Naive thymus-derived CD8-positive, alpha-beta T cell (primary cell): ENCODE data around the gene PIEZO2. TPM values are rescaled to one million over a fixed set of nuclear protein-coding genes. Genes with fewer than 3 reads are reported as not detected.

Experiments
- ATAC-seq, 2 donors: fragments of 150-1000 bp; cut with Tn5 transposase in 1 of 2; sonication (Bioruptor Pico), chemical (Tn5 transposase) in 1 of 2; 1 replicate in 1 of 2; 2 replicates in 1 of 2; pipeline ENCODE4 v1.10.0; 2021; ENCODE audit warnings: mild to moderate bottlenecking in 2 of 2, moderate library complexity in 2 of 2
- POLR2A ChIA-PET: fragments of 350-600 bp; sonication (Branson Sonifier 250); formaldehyde crosslinking; loops from one replicate; lab custom pipeline; 2021; ENCODE audit warnings: antibody characterized with exemption; lab: Charles Lee
- DNase-seq, 10 donors: peaks; one replicate each; pipeline versions ENCODE4 v3.0.0 to v3.0.0-alpha.2; 2020 to 2022
- H3K27ac Mint-ChIP-seq, 10 donors: one replicate each; pipeline ENCODE4 v1.8.0; 2020 to 2022; ENCODE audit warnings: mild to moderate bottlenecking in 10 of 10, mixed read lengths in 10 of 10, moderate library complexity in 4 of 10, inconsistent platforms in 1 of 10
- H3K27me3 Mint-ChIP-seq, 5 donors: one replicate each; pipeline ENCODE4 v1.8.0; 2021 to 2022; ENCODE audit warnings: mixed read lengths in 5 of 5
- H3K36me3 Mint-ChIP-seq, 3 donors: one replicate each; pipeline ENCODE4 v1.8.0; 2020 to 2022; ENCODE audit warnings: mixed read lengths in 3 of 3, mild to moderate bottlenecking in 2 of 3, inconsistent platforms in 1 of 3
- H3K4me1 Mint-ChIP-seq, 4 donors: one replicate each; pipeline ENCODE4 v1.8.0; 2021 to 2022; ENCODE audit warnings: mixed read lengths in 4 of 4
- H3K4me3 Mint-ChIP-seq, 10 donors: one replicate each; pipeline ENCODE4 v1.8.0; 2020 to 2022; ENCODE audit warnings: mild to moderate bottlenecking in 10 of 10, mixed read lengths in 10 of 10, moderate library complexity in 6 of 10, inconsistent platforms in 1 of 10
- H3K9me3 Mint-ChIP-seq, 9 donors: one replicate each; pipeline ENCODE4 v1.8.0; 2020 to 2022; ENCODE audit warnings: mixed read lengths in 9 of 9, mild to moderate bottlenecking in 3 of 9, inconsistent platforms in 1 of 9, moderate library complexity in 1 of 9
- polyA plus RNA-seq, 3 donors: library from polyadenylated mRNA; unstranded; fragments of 300-500 nt; fragmentation: Illumina TruSeq; gene quantifications; one replicate each; pipeline ENCODE4 v1.2.3, GENCODE V29; 2021
- total RNA-seq, 8 experiments: library from RNA in 2 of 8; stranded (reverse) in 2 of 8; gene quantifications; one replicate each; pipeline ENCODE4 v1.2.3 and lab custom pipeline; 2021 to 2026

PIEZO2 gene
- total and polyA plus RNA-seq, 5 experiments from 2014 or later, result not detected

DNA sequence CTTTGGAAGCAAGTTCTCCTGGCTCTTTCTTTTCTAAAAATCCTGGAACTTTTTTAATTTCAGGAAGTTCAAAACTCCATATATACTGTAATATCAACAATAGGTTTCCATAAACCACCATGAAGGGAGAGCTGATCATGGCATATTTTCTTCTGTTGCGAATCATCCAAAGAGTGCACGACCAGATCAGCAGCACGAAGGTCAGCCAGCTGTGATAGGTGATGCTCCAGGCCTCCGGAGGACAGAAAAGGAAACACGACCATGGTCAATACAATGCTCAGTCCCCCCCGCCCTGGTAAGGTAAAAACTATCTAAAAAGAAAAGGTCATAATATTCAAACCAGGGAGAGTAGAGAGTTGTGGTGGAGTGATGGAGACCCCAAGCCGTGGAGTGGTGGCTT, 354.6 kb downstream of the PIEZO2 start:
- no peak overlapping the region for H3K27ac Mint-ChIP-seq
- H3K4me3 Mint-ChIP-seq, result no peak overlapping the region
- peaks cover 0 to 16% (median 4%) of the 10 kb centered on the region in 5 donors for H3K27me3 Mint-ChIP-seq
- ATAC-seq (no peak), DNase-seq (no peak)
- no peaks in the 10 kb centered on the region for H3K36me3 Mint-ChIP-seq
- H3K4me1 Mint-ChIP-seq, result no peaks in the 10 kb centered on the region
- no peaks in the 10 kb centered on the region for H3K9me3 Mint-ChIP-seq
- POLR2A ChIA-PET, result no interaction called here

DNA sequence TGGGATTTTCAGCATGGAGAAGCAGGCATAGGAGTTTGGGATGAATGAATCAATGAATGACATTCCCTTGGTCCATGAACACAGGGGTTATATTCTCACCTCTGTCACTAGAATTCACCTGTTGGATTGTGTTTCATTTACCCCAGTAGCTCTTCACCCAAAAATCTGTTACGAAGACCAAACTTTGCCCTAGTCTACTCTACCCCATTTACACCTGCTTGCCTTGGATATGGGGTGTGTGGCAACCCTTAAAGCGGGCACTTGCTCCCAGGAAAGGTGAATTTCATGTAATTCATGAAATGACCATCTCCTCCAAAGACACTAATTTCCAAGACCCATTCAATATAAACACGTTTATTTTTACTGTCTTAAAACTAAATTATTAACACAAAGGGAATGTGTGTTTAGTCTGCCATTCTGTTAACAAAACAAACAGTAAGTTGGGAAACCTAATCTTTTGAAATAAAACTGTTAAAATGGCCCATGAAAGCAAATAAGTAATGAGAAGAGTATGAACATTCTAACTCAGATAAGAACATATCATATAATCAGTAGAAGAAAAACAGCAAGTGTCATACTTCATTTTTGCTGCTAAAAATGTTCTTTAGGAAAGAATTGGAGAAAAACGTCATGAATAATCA, 355.5 kb downstream of the PIEZO2 start:
- H3K9me3 Mint-ChIP-seq, result no peaks in the 10 kb centered on the region
- no peaks in the 10 kb centered on the region for H3K36me3 Mint-ChIP-seq
- no peak overlapping the region for H3K27ac Mint-ChIP-seq
- peaks cover 0 to 16% (median 4%) of the 10 kb centered on the region in 5 donors for H3K27me3 Mint-ChIP-seq
- H3K4me3 Mint-ChIP-seq, result no peak overlapping the region
- ATAC-seq (no peak), DNase-seq (no peak)
- POLR2A ChIA-PET, result no interaction called here
- no peaks in the 10 kb centered on the region for H3K4me1 Mint-ChIP-seq

DNA sequence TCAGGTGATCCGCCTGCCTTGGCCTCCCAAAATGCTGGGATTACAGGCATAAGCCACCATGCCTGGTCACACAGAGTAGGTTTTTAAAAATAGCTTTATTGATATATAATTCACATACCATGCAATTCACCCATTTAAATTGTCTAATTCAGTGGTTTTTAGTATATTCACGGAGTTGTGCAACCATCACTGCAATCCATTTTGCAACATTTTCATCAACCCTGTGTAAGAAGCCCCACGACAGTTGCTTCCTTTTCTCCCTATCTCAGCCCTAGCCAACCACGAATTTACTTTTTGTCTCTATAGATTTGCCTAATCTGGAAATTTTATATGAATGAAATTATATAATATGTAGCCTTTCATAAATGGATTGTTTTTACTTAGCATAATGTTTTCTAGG, 357.2 kb downstream of the PIEZO2 start:
- Mint-ChIP-seq H3K27me3 (peaks cover 0 to 16% (median 3%) of the 10 kb centered on the region in 5 donors), H3K9me3 (no peaks in the 10 kb centered on the region), H3K27ac (no peak overlapping the region), H3K4me3 (no peak overlapping the region), H3K4me1 (peaks cover 0 to 5% (median 0%) of the 10 kb centered on the region in 4 donors), H3K36me3 (no peaks in the 10 kb centered on the region)
- ATAC-seq (no peak), DNase-seq (no peak)
- POLR2A ChIA-PET, result no interaction called here

DNA sequence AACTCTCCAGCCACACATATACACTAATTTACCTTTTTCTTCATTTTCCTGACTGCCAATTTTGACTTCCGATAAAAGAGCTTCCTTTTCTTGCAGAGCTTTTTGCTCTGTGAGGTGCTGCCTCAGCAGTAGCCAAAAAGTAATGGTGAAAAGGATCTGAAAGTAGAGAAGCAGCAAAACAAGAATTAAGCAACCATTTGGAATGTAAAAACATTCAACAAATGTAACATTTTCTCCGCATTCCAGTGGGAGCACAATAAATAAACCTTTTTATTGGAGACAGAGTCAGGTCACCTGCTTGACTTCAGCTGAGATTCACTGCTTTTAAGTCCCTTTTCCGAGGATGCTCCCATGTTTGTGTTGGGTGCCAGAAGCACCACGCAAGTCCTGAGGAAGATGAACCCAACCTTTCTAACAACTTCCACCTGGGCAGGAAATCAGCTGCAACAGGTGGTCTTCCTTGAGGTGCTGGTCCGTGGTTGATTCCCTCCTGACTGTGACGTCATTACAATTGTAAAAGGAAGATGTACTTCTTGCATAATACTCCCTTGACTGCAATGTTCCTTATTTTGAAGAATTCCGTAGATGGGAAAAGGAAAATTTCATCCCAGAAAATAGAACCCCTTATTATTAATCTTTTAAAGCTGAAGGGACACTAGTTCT, 358.1 kb downstream of the PIEZO2 start:
- Mint-ChIP-seq H3K27ac (no peak overlapping the region), H3K9me3 (no peaks in the 10 kb centered on the region), H3K4me1 (peaks cover 0 to 5% (median 0%) of the 10 kb centered on the region in 4 donors), H3K36me3 (no peaks in the 10 kb centered on the region), H3K4me3 (no peak overlapping the region), H3K27me3 (peaks cover 0 to 16% (median 3%) of the 10 kb centered on the region in 5 donors)
- POLR2A ChIA-PET, result no interaction called here
- ATAC-seq (no peak), DNase-seq (no peak)

DNA sequence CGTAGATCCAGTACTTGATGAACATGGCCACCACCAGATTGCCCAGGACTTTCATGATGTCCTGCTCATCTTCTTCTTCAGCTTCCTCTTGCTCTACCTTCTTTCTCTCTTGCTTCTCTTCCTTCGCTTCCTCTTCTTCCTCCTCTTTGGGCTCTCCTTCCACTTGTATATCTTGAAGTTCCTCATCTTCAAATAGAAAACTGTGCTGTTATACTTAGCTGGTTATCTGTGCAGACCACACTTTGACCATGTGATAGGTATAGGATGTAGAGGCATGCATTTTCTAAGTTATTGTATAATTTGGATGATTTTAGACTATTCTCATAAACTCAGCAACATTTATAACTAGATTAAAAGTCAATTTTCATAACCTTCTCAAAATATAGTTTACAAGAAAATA, 360.2 kb downstream of the PIEZO2 start:
- Mint-ChIP-seq H3K4me3 (no peak overlapping the region), H3K4me1 (peaks cover 0 to 5% (median 0%) of the 10 kb centered on the region in 4 donors), H3K36me3 (no peaks in the 10 kb centered on the region), H3K27me3 (peaks cover 6 to 31% (median 8%) of the 10 kb centered on the region in 5 donors), H3K27ac (peak overlapping the region in 1 of 10 donors; percentile 74), H3K9me3 (no peaks in the 10 kb centered on the region)
- ATAC-seq (no peak), DNase-seq (no peak)
- POLR2A ChIA-PET, result no interaction called here

DNA sequence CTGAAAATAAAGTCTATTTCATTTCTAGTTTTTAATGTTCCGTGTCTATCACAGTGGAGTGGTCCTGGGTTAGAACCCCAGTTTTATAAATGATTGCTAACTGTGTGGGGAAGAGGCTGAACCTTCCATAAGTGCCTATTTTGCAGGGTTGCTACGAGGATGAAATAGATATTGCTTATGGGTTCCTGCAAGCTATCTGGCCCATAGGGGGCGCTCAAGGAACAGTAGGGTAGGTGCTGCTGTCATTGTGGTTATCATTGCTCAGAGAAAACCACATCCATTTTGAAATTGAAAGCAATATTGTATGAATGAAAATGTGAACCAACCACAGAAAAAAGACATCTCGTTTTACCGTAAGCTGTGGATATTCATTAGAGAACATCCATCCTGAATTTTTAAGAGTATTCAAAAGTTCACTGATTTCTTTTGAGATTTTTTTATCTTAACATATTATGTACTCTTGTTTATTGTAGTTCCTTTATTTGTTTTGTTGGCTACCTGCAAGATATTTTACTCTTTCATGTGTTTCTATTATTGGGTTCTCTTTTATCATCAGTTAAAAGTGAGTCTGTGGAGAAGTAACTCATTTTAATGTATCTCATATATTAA, 362.0 kb downstream of the PIEZO2 start:
- Mint-ChIP-seq H3K4me3 (peak overlapping the region in 2 of 10 donors; percentile 3 to 7), H3K36me3 (no peaks in the 10 kb centered on the region), H3K9me3 (no peaks in the 10 kb centered on the region), H3K4me1 (peaks cover 0 to 5% (median 0%) of the 10 kb centered on the region in 4 donors), H3K27ac (peak overlapping the region in 2 of 10 donors; percentile 2 to 18), H3K27me3 (peaks cover 7 to 34% (median 16%) of the 10 kb centered on the region in 5 donors)
- ATAC-seq, result peak; percentile 79 to 90
- peak; percentile 58 to 90 (median 73) for DNase-seq
- POLR2A ChIA-PET, result no interaction called here

DNA sequence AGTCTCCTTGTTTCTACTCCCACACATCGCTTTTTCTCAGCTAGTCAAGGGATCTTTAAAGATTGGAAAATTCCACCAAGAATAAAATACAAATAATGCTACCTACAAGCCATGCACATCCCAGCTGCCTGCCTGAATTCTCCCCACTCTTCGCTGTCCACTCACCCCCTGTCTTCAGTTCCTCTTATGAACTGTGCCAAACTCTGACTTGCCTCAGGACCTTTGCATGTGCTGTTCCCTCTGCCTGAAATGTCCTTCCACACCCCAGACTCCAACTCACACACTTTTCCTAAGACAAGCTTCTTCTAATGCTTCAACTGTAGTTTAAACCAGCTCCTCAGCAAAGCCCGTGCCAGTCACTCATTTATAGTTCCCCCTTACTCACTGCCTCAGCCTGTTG, 363.6 kb downstream of the PIEZO2 start:
- DNase-seq, result no peak
- Mint-ChIP-seq H3K36me3 (no peaks in the 10 kb centered on the region), H3K9me3 (no peaks in the 10 kb centered on the region), H3K27ac (peak overlapping the region in 1 of 10 donors; percentile 17), H3K4me3 (no peak overlapping the region), H3K4me1 (peaks cover 0 to 5% (median 0%) of the 10 kb centered on the region in 4 donors), H3K27me3 (peaks cover 6 to 24% (median 16%) of the 10 kb centered on the region in 5 donors)
- ATAC-seq, result no peak
- POLR2A ChIA-PET, result no interaction called here

DNA sequence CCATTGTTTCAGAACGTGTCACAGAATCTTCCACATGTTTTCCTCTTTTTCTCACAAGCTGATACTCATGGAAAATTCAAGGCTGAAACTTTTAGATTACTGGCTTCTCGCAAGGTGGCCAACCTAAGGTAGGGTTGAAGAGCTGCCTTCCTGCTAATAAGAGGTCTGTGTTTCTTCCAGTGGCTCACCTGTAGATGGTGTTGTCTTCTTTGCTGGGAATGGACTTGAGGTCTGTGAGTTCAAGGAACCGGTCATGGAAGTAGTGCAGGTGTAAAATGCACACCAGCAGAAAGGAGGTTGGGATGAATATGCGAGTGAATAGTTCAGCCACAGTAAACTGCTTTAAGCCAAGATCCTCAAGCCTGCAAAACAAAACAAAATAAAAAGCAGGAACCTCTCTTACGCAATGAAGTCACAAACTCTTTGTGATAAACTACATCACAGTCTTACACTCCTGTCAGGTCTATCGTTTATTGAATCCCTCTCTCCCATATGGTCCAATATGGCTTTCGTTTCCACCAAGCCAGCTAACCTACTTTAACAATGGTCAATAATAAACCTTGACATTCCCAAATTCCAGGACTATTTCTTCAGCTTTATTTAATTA, 364.7 kb downstream of the PIEZO2 start:
- Mint-ChIP-seq H3K9me3 (no peaks in the 10 kb centered on the region), H3K4me3 (no peak overlapping the region), H3K36me3 (no peaks in the 10 kb centered on the region), H3K4me1 (peaks cover 0 to 5% (median 0%) of the 10 kb centered on the region in 4 donors), H3K27me3 (peaks cover 6 to 33% (median 16%) of the 10 kb centered on the region in 5 donors), H3K27ac (no peak overlapping the region)
- no peak for DNase-seq
- ATAC-seq, result no peak
- POLR2A ChIA-PET, result no interaction called here

DNA sequence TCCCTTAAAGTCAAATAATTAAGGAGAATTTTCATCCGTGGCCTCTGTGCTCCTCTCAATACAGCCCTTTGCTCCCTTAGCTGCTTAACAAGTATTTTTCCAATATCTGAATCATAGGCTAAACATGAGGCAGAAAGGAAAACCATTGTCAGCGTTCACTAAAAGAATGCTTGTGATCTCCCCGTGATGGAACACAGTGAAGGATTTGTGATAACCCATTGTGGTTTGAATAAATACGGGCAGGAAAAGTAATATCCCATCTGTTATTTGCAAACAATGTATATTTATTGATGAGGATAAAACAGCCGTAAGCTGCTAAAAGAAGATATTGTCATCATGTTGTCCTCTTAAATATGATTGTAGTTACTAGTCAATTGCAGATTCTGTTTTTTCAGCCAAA, 365.4 kb downstream of the PIEZO2 start:
- no peak for ATAC-seq
- no peaks in the 10 kb centered on the region for H3K9me3 Mint-ChIP-seq
- H3K27ac Mint-ChIP-seq, result no peak overlapping the region
- POLR2A ChIA-PET, result no interaction called here
- no peaks in the 10 kb centered on the region for H3K36me3 Mint-ChIP-seq
- peaks cover 0 to 5% (median 0%) of the 10 kb centered on the region in 4 donors for H3K4me1 Mint-ChIP-seq
- DNase-seq, result no peak
- peaks cover 9 to 38% (median 19%) of the 10 kb centered on the region in 5 donors for H3K27me3 Mint-ChIP-seq
- no peak overlapping the region for H3K4me3 Mint-ChIP-seq

DNA sequence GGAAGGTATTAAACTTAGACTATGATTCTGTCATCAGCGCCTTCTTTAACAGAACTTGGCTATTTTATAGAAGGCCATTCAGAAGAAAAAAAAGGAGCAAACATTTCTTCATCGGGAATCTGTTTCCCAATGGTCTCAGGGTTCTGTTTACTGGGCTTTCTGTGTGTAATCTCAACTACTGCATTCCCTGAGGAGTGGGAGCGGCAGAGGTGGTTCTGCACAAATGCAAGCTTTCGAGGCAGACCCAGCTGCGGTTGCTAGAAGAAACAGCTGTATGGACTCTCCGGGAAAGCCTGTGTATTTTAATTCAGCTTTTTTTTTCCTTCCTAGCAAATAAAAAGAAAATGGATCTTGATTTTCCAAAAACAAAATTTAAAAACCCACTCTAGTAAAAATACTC, 372.9 kb downstream of the PIEZO2 start:
- POLR2A ChIA-PET, result no interaction called here
- Mint-ChIP-seq H3K27me3 (peaks cover 9 to 24% (median 12%) of the 10 kb centered on the region in 5 donors), H3K9me3 (peaks cover 0 to 7% (median 0%) of the 10 kb centered on the region in 9 donors), H3K36me3 (no peaks in the 10 kb centered on the region), H3K4me1 (no peaks in the 10 kb centered on the region), H3K4me3 (no peak overlapping the region), H3K27ac (no peak overlapping the region)
- ATAC-seq (no peak), DNase-seq (no peak)

DNA sequence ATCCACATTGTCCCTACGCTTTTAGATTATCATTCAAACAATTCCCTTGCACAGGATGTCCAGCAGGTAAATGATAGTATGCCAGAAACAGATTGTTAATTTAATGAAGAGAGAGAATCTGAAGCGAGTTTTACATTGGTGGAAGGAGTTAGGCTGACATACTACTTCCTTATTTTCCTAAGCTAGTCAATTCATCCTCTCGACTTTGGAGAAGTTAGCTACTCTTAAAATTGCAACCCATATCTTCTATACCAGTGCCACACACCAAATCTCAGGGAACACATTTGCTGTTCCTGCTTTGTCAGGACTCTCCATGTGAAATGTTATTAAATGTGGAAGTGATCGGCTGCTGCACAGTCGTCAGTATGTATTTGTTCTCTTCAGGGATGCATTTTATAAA, 374.3 kb downstream of the PIEZO2 start:
- Mint-ChIP-seq H3K9me3 (peaks cover 0 to 7% (median 0%) of the 10 kb centered on the region in 9 donors), H3K4me3 (no peak overlapping the region), H3K27ac (no peak overlapping the region), H3K4me1 (no peaks in the 10 kb centered on the region), H3K36me3 (no peaks in the 10 kb centered on the region), H3K27me3 (peaks cover 9 to 18% (median 12%) of the 10 kb centered on the region in 5 donors)
- POLR2A ChIA-PET, result no interaction called here
- DNase-seq (no peak), ATAC-seq (no peak)

DNA sequence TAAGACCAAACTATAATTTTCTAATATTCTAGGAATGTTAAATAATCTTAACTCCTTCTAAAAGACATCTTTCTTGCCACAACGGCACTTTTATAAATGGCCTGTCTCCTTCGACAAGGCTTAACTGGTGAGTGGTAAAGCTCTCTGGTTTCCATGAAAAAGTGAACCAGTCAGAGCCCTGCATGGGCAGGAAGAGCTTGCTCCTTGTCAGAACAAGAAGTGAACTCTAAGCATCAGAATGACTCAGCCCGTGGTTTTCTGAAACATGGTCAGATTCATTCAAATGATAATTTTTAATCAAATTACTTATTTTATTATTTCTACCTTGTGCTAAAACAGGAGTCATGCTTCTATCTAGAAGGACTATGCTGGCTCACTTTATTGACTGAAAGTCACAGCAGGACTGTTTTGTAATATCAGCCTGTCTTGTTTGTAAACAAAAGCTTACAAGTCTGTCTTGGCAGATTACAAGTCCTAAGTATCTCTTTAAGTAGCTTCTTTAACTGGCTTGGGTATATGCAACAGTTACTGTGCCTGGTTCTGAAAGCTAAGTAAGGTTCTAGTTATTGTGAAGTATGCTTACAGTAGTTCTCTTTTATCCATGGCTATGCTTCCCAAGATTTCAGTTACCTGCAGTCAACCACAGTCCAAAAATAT, 378.2 kb downstream of the PIEZO2 start:
- H3K27me3 Mint-ChIP-seq, result peaks cover 5 to 19% (median 9%) of the 10 kb centered on the region in 5 donors

More for the DNA sequence above, 378.2 kb downstream of the PIEZO2 start:
- H3K27ac Mint-ChIP-seq, result no peak overlapping the region
- no peak overlapping the region for H3K4me3 Mint-ChIP-seq
- POLR2A ChIA-PET, result no interaction called here
- DNase-seq (no peak), ATAC-seq (no peak)
- H3K36me3 Mint-ChIP-seq, result no peaks in the 10 kb centered on the region
- H3K4me1 Mint-ChIP-seq, result no peaks in the 10 kb centered on the region
- peaks cover 0 to 7% (median 0%) of the 10 kb centered on the region in 9 donors for H3K9me3 Mint-ChIP-seq
